ENCODE results near the gene ZSCAN5A. TPM values are rescaled to one million over a fixed set of nuclear protein-coding genes. Genes with fewer than 3 reads are reported as not detected.

The ZSCAN5A gene
- total RNA-seq, 3 donors from 2014 or later (not counting 1 experiment from before 2014, with no cell fraction given) = 6.7 to 10.2 (median 7.9) TPM

DNA sequence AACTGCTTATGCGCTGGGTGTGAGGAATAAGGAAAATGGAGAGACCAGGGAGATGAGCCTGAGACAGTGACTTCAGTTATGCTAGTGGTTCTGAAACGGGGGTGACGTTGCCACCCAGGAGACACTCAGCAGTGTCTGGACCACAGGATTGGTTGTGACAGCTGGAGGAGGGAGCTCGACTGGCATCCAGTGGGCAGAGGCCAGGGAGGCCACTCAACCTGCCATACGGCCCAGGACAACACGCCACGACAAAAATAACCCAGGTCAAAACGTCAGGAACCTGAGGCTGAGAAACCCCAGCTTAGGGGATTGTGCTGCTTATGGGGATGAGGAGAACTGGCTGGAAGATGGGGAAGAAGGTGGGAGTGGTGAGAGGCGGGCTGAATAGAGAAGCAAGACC is 10.4 kb downstream of the ZSCAN5A start:
- Histone ChIP-seq H3K9me3 (ENCODE audit: control insufficient read depth, insufficient read depth, low read length) (no peaks in the 10 kb centered on the region), H3K36me3 (ENCODE audit: control insufficient read depth, insufficient read depth, low read length) (peaks cover 4% of the 10 kb centered on the region), H3K4me3 (ENCODE audit: low read length) (no peak overlapping the region), H3K4me1 (ENCODE audit: control insufficient read depth, insufficient read depth, low read length) (peaks cover 17% of the 10 kb centered on the region), H3K27ac (ENCODE audit: low read length) (no peak overlapping the region), H3K27me3 (ENCODE audit: control insufficient read depth, insufficient read depth, low read length) (no peaks in the 10 kb centered on the region)
- Mint-ChIP-seq H3K9me3 (no peaks in the 10 kb centered on the region), H3K4me3 (no peak overlapping the region), H3K27ac (peak overlapping the region in 1 of 2 donors; percentile 34), H3K36me3 (no peaks in the 10 kb centered on the region), H3K4me1 (peaks cover 13 to 26% of the 10 kb centered on the region in 2 donors), H3K27me3 (ENCODE audit: low read depth in 2 of 2) (no peaks in the 10 kb centered on the region)
- 93% methylated on average over 9 of the region's 9 CpGs for WGBS (ENCODE audit: insufficient coverage)
- TF ChIP-seq CTCF (IDR thresholded peaks at IDR 0.05) = no peak
- no peak for ATAC-seq
- intact Hi-C loops (cut with micrococcal nuclease) = no loop called here
- DNase-seq = no peak

- Mint-ChIP-seq H3K27me3 (ENCODE audit: low read depth in 2 of 2) (no peaks in the 10 kb centered on the region), H3K36me3 (no peaks in the 10 kb centered on the region), H3K4me1 (peaks cover 13 to 26% of the 10 kb centered on the region in 2 donors), H3K4me3 (peak overlapping the region; percentile 26), H3K9me3 (no peaks in the 10 kb centered on the region), H3K27ac (peak overlapping the region; percentile 14 to 85)
- TF ChIP-seq CTCF (IDR thresholded peaks at IDR 0.05) = no peak
- H3K27me3 ChIP-seq (ENCODE audit: control insufficient read depth, insufficient read depth, low read length) = no peaks in the 10 kb centered on the region
- no peaks in the 10 kb centered on the region for H3K9me3 ChIP-seq (ENCODE audit: control insufficient read depth, insufficient read depth, low read length)
- peaks cover 17% of the 10 kb centered on the region for H3K4me1 ChIP-seq (ENCODE audit: control insufficient read depth, insufficient read depth, low read length)
- intact Hi-C loops (cut with micrococcal nuclease) = no loop called here
- ATAC-seq (peak in 1 of 3 donors; percentile 40), DNase-seq (peak in 1 of 2 donors; percentile 10)
- H3K4me3 ChIP-seq (ENCODE audit: low read length) = no peak overlapping the region
- no peak overlapping the region for H3K27ac ChIP-seq (ENCODE audit: low read length)
- H3K36me3 ChIP-seq (ENCODE audit: control insufficient read depth, insufficient read depth, low read length) = peaks cover 4% of the 10 kb centered on the region
- 44% methylated on average over 5 of the region's 9 CpGs for WGBS (ENCODE audit: insufficient coverage)
These were observed 12.6 kb downstream of the ZSCAN5A start for GRCh38 chr19:56301886-56302620.

DNA sequence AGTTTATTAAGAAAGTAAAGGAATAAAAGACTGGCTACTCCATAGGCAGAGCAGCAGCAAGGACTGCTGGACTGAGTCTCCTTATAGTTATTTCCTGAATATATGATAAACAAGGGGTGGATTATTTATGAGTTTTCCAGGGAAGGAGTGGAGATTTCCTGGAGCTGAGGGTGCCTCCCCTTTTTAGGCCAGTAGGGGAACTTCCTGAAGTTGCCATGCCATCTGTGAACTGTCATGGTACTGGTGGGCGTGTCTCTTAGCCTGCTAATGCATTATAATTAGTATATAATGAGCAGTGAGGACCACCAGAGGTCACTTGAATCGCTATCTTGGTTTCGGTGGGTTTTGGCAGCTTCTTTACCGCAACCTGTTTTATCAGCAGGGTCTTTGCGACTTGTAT is 13.5 kb downstream of the ZSCAN5A start:
- no peak for TF ChIP-seq CTCF (IDR thresholded peaks at IDR 0.05)
- no peaks in the 10 kb centered on the region for H3K9me3 ChIP-seq (ENCODE audit: control insufficient read depth, insufficient read depth, low read length)
- Mint-ChIP-seq H3K27ac (peak overlapping the region; percentile 81 to 85), H3K4me1 (peaks cover 13 to 26% of the 10 kb centered on the region in 2 donors), H3K27me3 (ENCODE audit: low read depth in 2 of 2) (no peaks in the 10 kb centered on the region), H3K4me3 (peak overlapping the region; percentile 49), H3K36me3 (no peaks in the 10 kb centered on the region), H3K9me3 (no peaks in the 10 kb centered on the region)
- H3K27me3 ChIP-seq (ENCODE audit: control insufficient read depth, insufficient read depth, low read length) = no peaks in the 10 kb centered on the region
- peaks cover 4% of the 10 kb centered on the region for H3K36me3 ChIP-seq (ENCODE audit: control insufficient read depth, insufficient read depth, low read length)
- no peak for DNase-seq
- no peak overlapping the region for H3K27ac ChIP-seq (ENCODE audit: low read length)
- WGBS (ENCODE audit: insufficient coverage) = 87% methylated on average over 5 of the region's 5 CpGs
- intact Hi-C loops (cut with micrococcal nuclease) = no loop called here
- no peak for ATAC-seq
- peaks cover 17% of the 10 kb centered on the region for H3K4me1 ChIP-seq (ENCODE audit: control insufficient read depth, insufficient read depth, low read length)
- no peak overlapping the region for H3K4me3 ChIP-seq (ENCODE audit: low read length)
